PFSK-1 (cell line): ENCODE results near the gene SNRNP27.

Source experiments
- POLR2AphosphoS5 ChIP-seq: IDR thresholded peaks from 2 replicates; pipeline ENCODE4 v1.6.1; 2012; ENCODE audit warnings: low read depth, mild to moderate bottlenecking, control low read depth, low read length, moderate library complexity
- SIN3A ChIP-seq: IDR thresholded peaks from 2 replicates; pipeline ENCODE4 v1.6.1; 2012; ENCODE audit warnings: mild to moderate bottlenecking, low read length, moderate library complexity, borderline replicate concordance; ENCODE audit not compliant: insufficient read depth
- TAF1 ChIP-seq: IDR thresholded peaks from 2 replicates; pipeline ENCODE4 v1.6.1; 2012; ENCODE audit warnings: low read length, control low read depth, borderline replicate concordance; ENCODE audit not compliant: insufficient read depth

- TF ChIP-seq POLR2AphosphoS5 (no peak), TAF1 (no peak), SIN3A (no peak)
These were observed 51.7 kb downstream of the SNRNP27 start for GRCh38 chr2:69945441-69945840.
